ENCODE data around the gene GDA. TPM values are rescaled to one million over a fixed set of nuclear protein-coding genes. Genes with fewer than 3 reads are reported as not detected.
A peak's percentile ranks its signal among the peaks of the same experiment; 100 is the strongest.
"Not testable (repeated sequence)": the region's sequence is repeated elsewhere in the genome, so short reads cannot be mapped to it uniquely, and the experiment has no call there.

GDA gene
- total and polyA plus RNA-seq, 12 donors, result 0.11 to 5.5 (median 0.39) TPM; not detected in 3

- no peaks in the 10 kb centered on the region for H3K4me1 ChIP-seq
- no peak overlapping the region for H3K4me3 ChIP-seq
- no peak overlapping the region for H3K27ac ChIP-seq
- no peak for ATAC-seq
- intact Hi-C loops (cut with DNase I), result loop anchor here in 1 of 10 donors (10.0 kb wide), 1 partner anchor 464 kb away; no protein-coding TSS in a partner anchor
- no peak for TF ChIP-seq CTCF (IDR thresholded peaks at IDR 0.05)
- WGBS, 2 donors, result 72 to 80% methylated on average over 3 of the region's 3 CpGs
- no peak for DNase-seq
- peaks cover 0 to 2% (median 0%) of the 10 kb centered on the region in 7 donors for H3K27me3 ChIP-seq
- no peaks in the 10 kb centered on the region for H3K9me3 ChIP-seq
- no peaks in the 10 kb centered on the region for H3K36me3 ChIP-seq
These were observed 119.7 kb downstream of the GDA start for GRCh38 chr9:72268961-72269360.

GRCh38 chr9:72270359-72270758 is 121.1 kb downstream of the GDA start:
- not testable (repeated sequence) for H3K27ac ChIP-seq, DNase-seq, H3K4me1 ChIP-seq, ATAC-seq, H3K9me3 ChIP-seq, H3K27me3 ChIP-seq, H3K36me3 ChIP-seq, H3K4me3 ChIP-seq
- intact Hi-C loops (cut with DNase I), result loop anchor here in 5 of 10 donors (2.0 to 10.0 kb wide), 4 partner anchors 232 to 466 kb away; no protein-coding TSS in a partner anchor
- WGBS, 2 donors, result 95 to 100% methylated on average over 3 of the region's 3 CpGs

- DNase-seq, result peak in 1 of 2 donors; percentile 55
- peak in 1 of 8 donors; percentile 67 for ATAC-seq
These were observed 122.6 kb downstream of the GDA start for GRCh38 chr9:72271613-72272478.

GRCh38 chr9:72274441-72274840 is 125.2 kb downstream of the GDA start:
- Histone ChIP-seq H3K9me3 (no peaks in the 10 kb centered on the region), H3K4me1 (no peaks in the 10 kb centered on the region), H3K27ac (no peak overlapping the region), H3K4me3 (no peak overlapping the region), H3K36me3 (no peaks in the 10 kb centered on the region), H3K27me3 (no peaks in the 10 kb centered on the region)
- TF ChIP-seq CTCF (IDR thresholded peaks at IDR 0.05), result no peak
- 71 to 85% methylated on average over 4 of the region's 4 CpGs for WGBS, 2 donors
- intact Hi-C loops (cut with DNase I), result loop anchor here in 4 of 10 donors (5.0 to 10.0 kb wide), 3 partner anchors 460 to 470 kb away; no protein-coding TSS in a partner anchor
- ATAC-seq (no peak), DNase-seq (no peak)

More at GRCh38 chr9:72271613-72272478, 122.6 kb downstream of the GDA start:
- peak; percentile 66 to 95 (median 89) for TF ChIP-seq CTCF (IDR thresholded peaks at IDR 0.05)
- WGBS, 2 donors, result 42 to 43% methylated on average over 9 of the region's 9 CpGs
- no peaks in the 10 kb centered on the region for H3K36me3 ChIP-seq
- no peaks in the 10 kb centered on the region for H3K4me1 ChIP-seq
- peaks cover 0 to 2% (median 0%) of the 10 kb centered on the region in 7 donors for H3K27me3 ChIP-seq
- no peak overlapping the region for H3K27ac ChIP-seq
- no peak overlapping the region for H3K4me3 ChIP-seq
- intact Hi-C loops (cut with DNase I), result loop anchor here (1.0 to 10.0 kb wide), 6 partner anchors 230 to 467 kb away; no protein-coding TSS in a partner anchor
- H3K9me3 ChIP-seq, result no peaks in the 10 kb centered on the region
